Measurements from ENCODE around the gene GAN. TPM values are rescaled to one million over a fixed set of nuclear protein-coding genes. Genes with fewer than 3 reads are reported as not detected.

GAN gene
- total and polyA plus RNA-seq, 9 of the 15 experiments (the other 6 are each of a cell fraction or from before 2014, with no cell fraction given) = 0.83 to 15.1 (median 5.2) TPM

- no peak for DNase-seq (ENCODE audit: extremely low read depth in 1 of 4, low spot score in 3 of 4)
- Histone ChIP-seq H3K4me1 (replicated peaks in 1 of 2; ENCODE audit: control insufficient read depth in 2 of 2, insufficient read depth in 2 of 2, low read length in 2 of 2) (peaks cover 6 to 19% of the 10 kb centered on the region in 2 experiments; a peak in 4 of 5 replicates), H3K9me1 (ENCODE audit: control insufficient read depth, insufficient read depth, low read length) (no peaks in the 10 kb centered on the region), H3K4me2 (ENCODE audit: insufficient read depth, low read length) (no peak overlapping the region), H3K27ac (ENCODE audit: extremely low read depth, low read depth, low read length) (no peak overlapping the region), H4K20me1 (replicated peaks; ENCODE audit: control insufficient read depth, insufficient read depth, low read length) (no peaks in the 10 kb centered on the region), H3K9ac (ENCODE audit: insufficient read depth in 1 of 2, low read depth in 2 of 2, low read length in 2 of 2) (no peak overlapping the region), H3K79me2 (ENCODE audit: control insufficient read depth, insufficient read depth, low read length) (no peaks in the 10 kb centered on the region), H3K4me3 (no peak overlapping the region), H3K36me3 (ENCODE audit: control insufficient read depth, insufficient read depth, low read length) (no peaks in the 10 kb centered on the region), H2AFZ (ENCODE audit: low read depth, low read length) (no peak overlapping the region), H3K27me3 (ENCODE audit: control insufficient read depth in 2 of 2, insufficient read depth in 2 of 2, low read length in 2 of 2) (peaks cover 8 to 25% of the 10 kb centered on the region in 2 experiments; a peak in 4 of 5 replicates), H3K9me3 (replicated peaks; ENCODE audit: control insufficient read depth, insufficient read depth, low read depth, low read length) (no peaks in the 10 kb centered on the region)
- intact Hi-C loops (cut with micrococcal nuclease) = loop anchor here (5.0 to 10.0 kb wide), 3 partner anchors 137 to 475 kb away; no protein-coding TSS in a partner anchor
- FAIRE-seq = no peak
- POLR2A ChIA-PET = interaction anchor here (0.9 to 1.2 kb wide), 4 partner anchors 45 to 352 kb away, joined by 3 read pairs; no protein-coding TSS in a partner anchor
- TF ChIP-seq ZNF239 (CRISPR knock-in tag; IDR thresholded peaks at IDR 0.05) = no peak
- no peak for TF ChIP-seq SRSF1 (IDR thresholded peaks at IDR 0.05; ENCODE audit: low read depth, low read length)
- no peak for TF ChIP-seq SMAD3 (CRISPR knock-in tag; conservative IDR thresholded peaks at IDR 0.05)
- TF ChIP-seq TCF7L2 (IDR thresholded peaks at IDR 0.05; ENCODE audit: low read depth, low read length) = no peak
- TF ChIP-seq POLR2A (conservative IDR thresholded peaks at IDR 0.05) = no peak
- TF ChIP-seq ZBED1 (IDR thresholded peaks at IDR 0.05) = no peak
- no peak for TF ChIP-seq RB1 (IDR thresholded peaks at IDR 0.05; ENCODE audit: low read depth)
- no peak for TF ChIP-seq ZBTB17 (CRISPR knock-in tag; IDR thresholded peaks at IDR 0.05)
- no peak for TF ChIP-seq CTCF (IDR thresholded peaks at IDR 0.05 in 2 of 3, conservative IDR thresholded peaks at IDR 0.05 in 1 of 3; ENCODE audit: insufficient read depth in 2 of 3, low read depth in 1 of 3, low read length in 3 of 3)
- TF ChIP-seq KLF1 (tag; IDR thresholded peaks at IDR 0.05) = no peak
- no peak for TF ChIP-seq CREBBP (IDR thresholded peaks at IDR 0.05; ENCODE audit: low read depth, low read length)
- no peak for TF ChIP-seq RFX1 (IDR thresholded peaks at IDR 0.05)
- TF ChIP-seq CHD2 (IDR thresholded peaks at IDR 0.05; ENCODE audit: low read depth, low read length) = no peak
- CTCF ChIA-PET (ENCODE audit: low intra/inter-chr PET ratio) = interaction anchor here (0.6 kb wide), 1 partner anchor 12 kb away, joined by 5 read pairs; no protein-coding TSS in a partner anchor
- no peak for ATAC-seq
- no TSS peak for BruUV-seq (replicated peaks)
- WGBS (ENCODE audit: insufficient coverage, low coverage, missing lambda C conversion rate) = 7% methylated on average over 1 of the region's 1 CpG
- in situ Hi-C loops (cut with MboI) = loop anchor here (5.0 kb wide), 1 partner anchor 327 kb away; no protein-coding TSS in a partner anchor
Measured at GRCh38 chr16:81399909-81400308, 85.1 kb downstream of the GAN start.
